ENCODE measurements around the gene C3orf70.

GRCh38 chr3:185079625-185080024, 73.2 kb downstream of the C3orf70 start:
- TF ChIP-seq POLR2AphosphoS5 (IDR thresholded peaks at IDR 0.05; ENCODE audit: low read depth, low read length) (no peak), POU2F2 (IDR thresholded peaks at IDR 0.05; ENCODE audit: low read depth, low read length) (no peak), POLR2A (IDR thresholded peaks at IDR 0.05; ENCODE audit: low read depth, low read length) (no peak)
